Muscle of arm (tissue), 12 donors: ENCODE measurements around the gene PARD6G. TPM values are rescaled to one million over a fixed set of nuclear protein-coding genes. Genes with fewer than 3 reads are reported as not detected.

Source experiments
- DNase-seq: peaks from one replicate; pipeline ENCODE4 v3.0.0-alpha.2; 2013
- polyA plus RNA-seq, 12 donors: library from polyadenylated mRNA; unstranded; fragments of 120-200 nt; gene quantifications; one replicate each; pipeline ENCODE4 v1.2.1, GENCODE V29; 2013; ENCODE audit not compliant: insufficient read length in 12 of 12

PARD6G gene
- polyA plus RNA-seq, 12 donors, result 4.0 to 15.9 (median 6.5) TPM; not detected in 2

GRCh38 chr18:80109676-80110078 is 137.6 kb downstream of the PARD6G start:
- DNase-seq, result peak; percentile 44

DNA sequence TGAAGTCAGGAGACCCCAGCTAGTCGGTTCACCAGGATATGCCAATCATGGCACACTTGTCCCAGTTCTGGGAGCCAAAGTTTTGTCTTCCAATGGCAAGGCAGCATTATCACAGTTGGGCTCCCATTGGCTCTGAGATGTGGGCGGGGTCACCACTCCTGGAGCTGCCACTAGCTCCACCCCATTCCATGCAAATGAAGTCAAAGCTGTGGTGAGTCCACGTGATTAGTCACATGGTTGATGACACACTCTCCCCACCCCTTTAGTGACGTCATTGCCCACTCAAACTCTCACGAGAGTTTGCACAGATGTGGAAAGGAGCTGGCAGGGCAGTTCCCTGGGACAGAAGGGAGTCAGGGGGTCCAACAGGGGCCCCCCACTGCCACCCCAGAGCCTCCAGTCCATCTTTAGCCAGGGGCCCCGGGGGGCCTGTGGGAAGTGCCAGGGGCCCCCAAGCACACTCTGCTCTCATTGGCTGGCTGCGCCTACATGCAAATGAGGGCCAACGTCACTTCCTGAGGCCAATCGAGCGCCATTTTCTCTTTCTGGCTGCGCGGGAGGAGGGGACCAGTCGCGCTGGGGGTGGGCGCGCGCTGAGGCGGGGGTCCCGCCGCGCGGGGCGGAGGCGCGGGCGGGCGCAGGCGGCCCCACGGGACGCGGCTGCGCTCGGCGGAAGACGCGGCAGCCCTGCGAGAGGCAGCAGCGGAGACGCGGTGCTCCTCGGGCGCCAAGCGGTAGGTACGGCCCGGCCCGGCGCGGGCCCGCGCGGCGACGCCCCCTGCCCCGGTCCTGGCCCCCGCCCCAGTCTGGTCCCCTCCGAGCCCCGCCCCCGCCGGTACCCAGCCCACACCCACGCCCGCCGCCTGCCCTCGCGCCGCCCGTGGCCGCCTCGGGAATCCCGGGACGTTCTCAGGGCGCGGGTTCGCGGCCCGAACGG is 138.3 kb downstream of the PARD6G start, which contains the start of gene ADNP2:
Gene ADNP2, plus strand, starts transcription at position 524 of the 937 bp plus-strand sequence. CDS start 8,281 bp downstream, outside the sequence.
- peak; percentile 88 for DNase-seq

DNA sequence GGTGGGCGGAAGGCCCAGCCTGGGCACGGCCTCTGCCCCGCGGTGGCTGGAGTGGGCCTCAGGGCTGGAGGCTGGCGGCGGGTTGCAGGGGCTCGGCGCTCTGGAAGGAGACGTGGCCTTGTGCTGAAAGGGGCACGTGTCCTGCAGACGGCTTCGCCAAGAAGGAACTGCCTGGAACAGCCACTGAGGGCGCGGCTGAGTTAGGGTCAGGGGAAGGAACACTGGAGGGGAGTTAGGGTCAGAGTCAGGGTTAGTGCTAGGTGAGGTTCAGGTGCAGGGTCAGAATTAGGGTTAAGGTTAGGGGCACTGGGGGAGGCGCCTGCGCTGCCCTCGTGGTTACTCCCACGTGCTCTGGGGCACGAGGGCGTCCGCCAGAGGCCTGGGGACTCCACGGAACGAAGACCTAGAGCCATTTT is 139.2 kb downstream of the PARD6G start:
- DNase-seq, result no peak

GRCh38 chr18:80107426-80107825 is 139.9 kb downstream of the PARD6G start:
- no peak for DNase-seq

Other genes starting within 250 kb of the PARD6G start
- gene RBFA, start 213.1 kb downstream of the PARD6G start, polyA plus RNA-seq, result 10 to 100 TPM in 11 of 12 donors, not detected in 1; 16.3 to 38.8 (median 24.6) TPM
- 10 to 100 TPM in 8 of 12 donors, 1 to 10 TPM in 3, not detected in 1; 9.1 to 16.2 (median 11.7) TPM for gene ADNP2, start 138.3 kb downstream of the PARD6G start, polyA plus RNA-seq